Activated CD4-positive, alpha-beta memory T cell treated with anti-CD3 and anti-CD28 coated beads for 36 hours (primary cell): Measurements from ENCODE around the gene SLC50A1. TPM values are rescaled to one million over a fixed set of nuclear protein-coding genes. Genes with fewer than 3 reads are reported as not detected.

Source experiments
- CTCF ChIA-PET: fragments of 350-600 bp; sonication (Branson Sonifier 250); formaldehyde crosslinking; loops from one replicate; lab custom pipeline; 2021; ENCODE audit warnings: antibody characterized with exemption, inconsistent platforms; lab: Charles Lee
- POLR2A ChIA-PET: fragments of 350-600 bp; sonication (Branson Sonifier 250); formaldehyde crosslinking; loops from one replicate; lab custom pipeline; 2021; ENCODE audit warnings: antibody characterized with exemption; lab: Charles Lee
- DNase-seq: peaks from one replicate; pipeline ENCODE4 v3.0.0-alpha.2; 2020
- H3K27ac Mint-ChIP-seq: one replicate; pipeline ENCODE4 v1.8.0; 2021; ENCODE audit warnings: mixed read lengths
- H3K27me3 Mint-ChIP-seq: one replicate; pipeline ENCODE4 v1.8.0; 2021; ENCODE audit warnings: mixed read lengths
- H3K36me3 Mint-ChIP-seq: one replicate; pipeline ENCODE4 v1.8.0; 2021; ENCODE audit warnings: mixed read lengths
- H3K4me1 Mint-ChIP-seq: one replicate; pipeline ENCODE4 v1.8.0; 2021; ENCODE audit warnings: low read depth, mixed read lengths
- H3K4me3 Mint-ChIP-seq: one replicate; pipeline ENCODE4 v1.8.0; 2021; ENCODE audit warnings: mild to moderate bottlenecking, mixed read lengths
- H3K9me3 Mint-ChIP-seq: one replicate; pipeline ENCODE4 v1.8.0; 2021; ENCODE audit warnings: mixed read lengths
- intact Hi-C: fragments of 100-400 bp; cut with micrococcal nuclease; formaldehyde crosslinking; loops from one replicate; pipeline ENCODE4 v1.15.1; 2023
- total RNA-seq, 2 experiments: library from RNA; stranded (reverse); gene quantifications; one replicate each; pipeline ENCODE4 v1.2.3, GENCODE V29; 2021

SLC50A1 gene
- total RNA-seq, 2 experiments from 2014 or later = 60.1 TPM

GRCh38 chr1:155178441-155179111 is 42.9 kb downstream of the SLC50A1 start:
- Mint-ChIP-seq H3K4me3 (no peak overlapping the region), H3K27ac (no peak overlapping the region), H3K36me3 (peaks cover 13% of the 10 kb centered on the region), H3K4me1 (peaks cover 28% of the 10 kb centered on the region), H3K27me3 (no peaks in the 10 kb centered on the region), H3K9me3 (no peaks in the 10 kb centered on the region)
- CTCF ChIA-PET = interaction anchor here (1.4 to 8.5 kb wide), 5 partner anchors 10 to 145 kb away, joined by 3 to 201 read pairs (median 7); partner anchors contain the start of genes MTX1 and THBS3
- intact Hi-C loops = no loop called here
- DNase-seq = no peak
- POLR2A ChIA-PET = interaction anchor here (7.5 kb wide), 1 partner anchor 15 kb away, joined by 70 read pairs; no protein-coding TSS in a partner anchor

- DNase-seq = no peak
- H3K9me3 Mint-ChIP-seq = no peaks in the 10 kb centered on the region
- CTCF ChIA-PET = interaction anchor here (0.8 to 8.5 kb wide), 5 partner anchors 11 to 28 kb away, joined by 3 to 201 read pairs (median 8); partner anchors contain the start of genes MTX1 and THBS3
- intact Hi-C loops = no loop called here
- POLR2A ChIA-PET = interaction anchor here (7.5 kb wide), 1 partner anchor 14 kb away, joined by 70 read pairs; no protein-coding TSS in a partner anchor
- no peak overlapping the region for H3K4me3 Mint-ChIP-seq
- peaks cover 13% of the 10 kb centered on the region for H3K36me3 Mint-ChIP-seq
- no peak overlapping the region for H3K27ac Mint-ChIP-seq
- H3K4me1 Mint-ChIP-seq = peaks cover 24% of the 10 kb centered on the region
- H3K27me3 Mint-ChIP-seq = no peaks in the 10 kb centered on the region
These were observed 43.7 kb downstream of the SLC50A1 start for GRCh38 chr1:155179112-155180031.

- Mint-ChIP-seq H3K4me3 (no peak overlapping the region), H3K36me3 (peaks cover 13% of the 10 kb centered on the region), H3K27ac (no peak overlapping the region), H3K27me3 (no peaks in the 10 kb centered on the region), H3K4me1 (peaks cover 6% of the 10 kb centered on the region), H3K9me3 (no peaks in the 10 kb centered on the region)
- CTCF ChIA-PET = interaction anchor here (1.0 kb wide), 1 partner anchor 9 kb away, joined by 4 read pairs; the partner anchor contains the start of gene KRTCAP2
- POLR2A ChIA-PET = no interaction called here
- intact Hi-C loops = no loop called here
- no peak for DNase-seq
These were observed 45.9 kb downstream of the SLC50A1 start for GRCh38 chr1:155181371-155182051.

- ChIA-PET POLR2A (no interaction called here), CTCF (interaction anchor here (1.0 kb wide), 1 partner anchor 9 kb away, joined by 4 read pairs; the partner anchor contains the start of gene KRTCAP2)
- Mint-ChIP-seq H3K4me3 (no peak overlapping the region), H3K27me3 (no peaks in the 10 kb centered on the region), H3K27ac (no peak overlapping the region), H3K36me3 (peaks cover 9% of the 10 kb centered on the region), H3K9me3 (no peaks in the 10 kb centered on the region), H3K4me1 (no peaks in the 10 kb centered on the region)
- intact Hi-C loops = no loop called here
- no peak for DNase-seq
These were observed 46.4 kb downstream of the SLC50A1 start for GRCh38 chr1:155182052-155182550.

GRCh38 chr1:155183775-155184221 is 48.1 kb downstream of the SLC50A1 start:
- CTCF ChIA-PET = interaction anchor here (0.9 to 3.0 kb wide), 3 partner anchors 8 to 23 kb away, joined by 3 to 15 read pairs (median 5); partner anchors contain the start of gene KRTCAP2
- no peak overlapping the region for H3K27ac Mint-ChIP-seq
- H3K4me1 Mint-ChIP-seq = peaks cover 3% of the 10 kb centered on the region
- H3K9me3 Mint-ChIP-seq = no peaks in the 10 kb centered on the region
- POLR2A ChIA-PET = interaction anchor here (2.4 to 2.9 kb wide), 2 partner anchors 9 to 10 kb away, joined by 12 to 14 read pairs; partner anchors contain the start of genes KRTCAP2 and TRIM46
- DNase-seq = no peak
- intact Hi-C loops = no loop called here
- peaks cover 5% of the 10 kb centered on the region for H3K36me3 Mint-ChIP-seq
- no peak overlapping the region for H3K4me3 Mint-ChIP-seq
- no peaks in the 10 kb centered on the region for H3K27me3 Mint-ChIP-seq

GRCh38 chr1:155184351-155184811 is 48.7 kb downstream of the SLC50A1 start:
- intact Hi-C loops = no loop called here
- Mint-ChIP-seq H3K36me3 (peaks cover 2% of the 10 kb centered on the region), H3K27me3 (no peaks in the 10 kb centered on the region), H3K4me3 (no peak overlapping the region), H3K9me3 (no peaks in the 10 kb centered on the region), H3K27ac (no peak overlapping the region), H3K4me1 (peaks cover 3% of the 10 kb centered on the region)
- POLR2A ChIA-PET = interaction anchor here (2.4 to 2.9 kb wide), 2 partner anchors 10 kb away, joined by 12 to 14 read pairs; partner anchors contain the start of genes KRTCAP2 and TRIM46
- DNase-seq = no peak
- CTCF ChIA-PET = interaction anchor here (0.9 to 3.0 kb wide), 3 partner anchors 9 to 23 kb away, joined by 3 to 15 read pairs (median 5); partner anchors contain the start of gene KRTCAP2

GRCh38 chr1:155184835-155185782 is 49.5 kb downstream of the SLC50A1 start:
- CTCF ChIA-PET = interaction anchor here (1.0 to 3.0 kb wide), 6 partner anchors 8 to 94 kb away, joined by 3 to 15 read pairs (median 4); partner anchors contain the start of gene KRTCAP2
- intact Hi-C loops = no loop called here
- Mint-ChIP-seq H3K36me3 (no peaks in the 10 kb centered on the region), H3K4me3 (no peak overlapping the region), H3K27me3 (no peaks in the 10 kb centered on the region), H3K9me3 (no peaks in the 10 kb centered on the region), H3K27ac (no peak overlapping the region), H3K4me1 (peaks cover 3% of the 10 kb centered on the region)
- DNase-seq = no peak
- POLR2A ChIA-PET = interaction anchor here (0.6 to 2.9 kb wide), 3 partner anchors 9 to 137 kb away, joined by 3 to 14 read pairs (median 12); partner anchors contain the start of genes KRTCAP2 and TRIM46

- H3K27me3 Mint-ChIP-seq = no peaks in the 10 kb centered on the region
- H3K4me3 Mint-ChIP-seq = no peak overlapping the region
- H3K4me1 Mint-ChIP-seq = peaks cover 3% of the 10 kb centered on the region
- no peak overlapping the region for H3K27ac Mint-ChIP-seq
- intact Hi-C loops = no loop called here
- DNase-seq = no peak
- POLR2A ChIA-PET = interaction anchor here (0.6 to 2.9 kb wide), 3 partner anchors 8 to 138 kb away, joined by 3 to 14 read pairs (median 12); partner anchors contain the start of genes KRTCAP2 and TRIM46
- no peaks in the 10 kb centered on the region for H3K36me3 Mint-ChIP-seq
- CTCF ChIA-PET = interaction anchor here (1.0 to 3.0 kb wide), 5 partner anchors 8 to 94 kb away, joined by 3 to 15 read pairs (median 4); partner anchors contain the start of gene KRTCAP2
- H3K9me3 Mint-ChIP-seq = no peaks in the 10 kb centered on the region
These were observed 50.1 kb downstream of the SLC50A1 start for GRCh38 chr1:155185783-155186066.

- Mint-ChIP-seq H3K4me1 (peaks cover 3% of the 10 kb centered on the region), H3K27ac (no peak overlapping the region), H3K27me3 (no peaks in the 10 kb centered on the region), H3K4me3 (no peak overlapping the region), H3K9me3 (no peaks in the 10 kb centered on the region), H3K36me3 (no peaks in the 10 kb centered on the region)
- POLR2A ChIA-PET = interaction anchor here (2.4 to 2.9 kb wide), 2 partner anchors 8 to 12 kb away, joined by 12 to 14 read pairs; partner anchors contain the start of genes KRTCAP2 and TRIM46
- intact Hi-C loops = no loop called here
- no peak for DNase-seq
- CTCF ChIA-PET = interaction anchor here (1.0 to 3.0 kb wide), 5 partner anchors 7 to 95 kb away, joined by 3 to 15 read pairs (median 4); partner anchors contain the start of gene KRTCAP2
These were observed 50.6 kb downstream of the SLC50A1 start for GRCh38 chr1:155186067-155186793.
